GM19193 (cell line): Measurements from ENCODE around the gene SUFU.

Source experiments
- POLR2A ChIP-seq: IDR thresholded peaks from 4 replicates; pipeline ENCODE4 v1.6.1; 2011; ENCODE audit not compliant: insufficient read depth, insufficient read length; ENCODE audit errors: extremely low read depth

SUFU gene

GRCh38 chr10:102554531-102554930, 50.8 kb downstream of the SUFU start:
- no peak for TF ChIP-seq POLR2A

- no peak for TF ChIP-seq POLR2A
Observed at GRCh38 chr10:102555781-102556328, 52.1 kb downstream of the SUFU start.

- no peak for TF ChIP-seq POLR2A
Observed at GRCh38 chr10:102557569-102557968, 53.8 kb downstream of the SUFU start.

- TF ChIP-seq POLR2A, result no peak
Observed at GRCh38 chr10:102559764-102560163, 56.0 kb downstream of the SUFU start.

- TF ChIP-seq POLR2A, result no peak
Observed at GRCh38 chr10:102564209-102564834, 60.5 kb downstream of the SUFU start.

GRCh38 chr10:102565793-102566192, 62.0 kb downstream of the SUFU start:
- TF ChIP-seq POLR2A, result no peak

GRCh38 chr10:102578782-102579181, 75.0 kb downstream of the SUFU start:
- no peak for TF ChIP-seq POLR2A

GRCh38 chr10:102579328-102579727, 75.6 kb downstream of the SUFU start:
- no peak for TF ChIP-seq POLR2A

GRCh38 chr10:102580230-102580629, 76.5 kb downstream of the SUFU start:
- no peak for TF ChIP-seq POLR2A

GRCh38 chr10:102581401-102581800, 77.6 kb downstream of the SUFU start:
- TF ChIP-seq POLR2A, result no peak

GRCh38 chr10:102581981-102582580, 78.3 kb downstream of the SUFU start:
- TF ChIP-seq POLR2A, result no peak

GRCh38 chr10:102583435-102584417, 80.0 kb downstream of the SUFU start:
- TF ChIP-seq POLR2A, result no peak

- no peak for TF ChIP-seq POLR2A
Observed at GRCh38 chr10:102585026-102585425, 81.3 kb downstream of the SUFU start.

GRCh38 chr10:102586858-102587257, 83.1 kb downstream of the SUFU start:
- no peak for TF ChIP-seq POLR2A

GRCh38 chr10:102588875-102589274, 85.1 kb downstream of the SUFU start:
- no peak for TF ChIP-seq POLR2A
